ENCODE data around the gene GPR17. TPM values are rescaled to one million over a fixed set of nuclear protein-coding genes. Genes with fewer than 3 reads are reported as not detected.

GPR17 gene
- total and polyA plus RNA-seq, 4 donors = 0.30 to 1.4 (median 0.40) TPM; not detected in 1

DNA sequence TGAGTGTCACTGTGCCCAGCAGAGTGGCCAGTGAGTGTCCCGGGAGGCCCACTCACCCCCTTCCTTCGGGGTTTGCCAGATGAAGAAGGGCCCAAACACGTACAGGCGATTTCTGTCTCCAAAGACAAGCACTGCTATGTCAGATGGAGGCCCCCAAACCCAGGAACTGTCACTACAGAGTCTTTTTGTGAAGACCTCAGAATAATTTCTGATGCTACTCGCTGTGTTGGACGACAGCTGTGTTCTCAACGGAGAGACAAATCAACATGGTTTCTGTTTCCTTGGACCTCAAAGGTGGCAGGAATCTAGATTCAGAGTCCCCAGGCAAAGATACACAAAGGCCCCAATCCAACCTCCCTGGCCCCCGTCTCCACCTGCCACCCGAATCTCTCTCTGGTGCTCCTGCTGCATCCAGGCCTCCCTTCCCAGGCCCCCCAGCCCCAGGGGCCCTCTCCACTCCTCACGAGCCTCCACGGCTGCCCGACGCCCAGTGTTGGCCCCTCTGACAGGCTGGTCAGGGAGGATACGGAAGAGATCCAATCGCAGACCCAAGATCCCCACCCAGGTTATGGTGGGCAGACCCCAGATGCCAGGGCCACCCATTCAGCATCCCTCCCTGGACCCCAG lies 2.4 kb upstream of the GPR17 start:
- no peak overlapping the region for H3K9ac ChIP-seq (ENCODE audit: insufficient read depth in 1 of 2, low read length in 2 of 2)
- TF ChIP-seq, protein P1, sequence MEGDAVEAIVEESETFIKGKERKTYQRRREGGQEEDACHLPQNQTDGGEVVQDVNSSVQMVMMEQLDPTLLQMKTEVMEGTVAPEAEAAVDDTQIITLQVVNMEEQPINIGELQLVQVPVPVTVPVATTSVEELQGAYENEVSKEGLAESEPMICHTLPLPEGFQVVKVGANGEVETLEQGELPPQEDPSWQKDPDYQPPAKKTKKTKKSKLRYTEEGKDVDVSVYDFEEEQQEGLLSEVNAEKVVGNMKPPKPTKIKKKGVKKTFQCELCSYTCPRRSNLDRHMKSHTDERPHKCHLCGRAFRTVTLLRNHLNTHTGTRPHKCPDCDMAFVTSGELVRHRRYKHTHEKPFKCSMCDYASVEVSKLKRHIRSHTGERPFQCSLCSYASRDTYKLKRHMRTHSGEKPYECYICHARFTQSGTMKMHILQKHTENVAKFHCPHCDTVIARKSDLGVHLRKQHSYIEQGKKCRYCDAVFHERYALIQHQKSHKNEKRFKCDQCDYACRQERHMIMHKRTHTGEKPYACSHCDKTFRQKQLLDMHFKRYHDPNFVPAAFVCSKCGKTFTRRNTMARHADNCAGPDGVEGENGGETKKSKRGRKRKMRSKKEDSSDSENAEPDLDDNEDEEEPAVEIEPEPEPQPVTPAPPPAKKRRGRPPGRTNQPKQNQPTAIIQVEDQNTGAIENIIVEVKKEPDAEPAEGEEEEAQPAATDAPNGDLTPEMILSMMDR (IDR thresholded peaks at IDR 0.05; ENCODE audit: control extremely low read depth, extremely low read depth) = no peak
- H3K4me1 ChIP-seq (ENCODE audit: control insufficient read depth in 5 of 5, insufficient read depth in 5 of 5, low read length in 5 of 5) = peaks cover 0 to 42% (median 3%) of the 10 kb centered on the region in 5 donors
- no peak for DNase-seq
- no peaks in the 10 kb centered on the region for H3K27me3 ChIP-seq (ENCODE audit: control insufficient read depth in 3 of 3, insufficient read depth in 3 of 3, low read length in 2 of 3)
- H3K36me3 ChIP-seq (ENCODE audit: control insufficient read depth in 4 of 4, insufficient read depth in 4 of 4, low read length in 4 of 4) = peaks cover 0 to 13% (median 0%) of the 10 kb centered on the region in 4 donors
- H3K9me3 ChIP-seq (ENCODE audit: control insufficient read depth in 4 of 4, insufficient read depth in 3 of 4, low read length in 3 of 4) = no peaks in the 10 kb centered on the region
- peak overlapping the region in 1 of 2 donors; percentile 26 for H3K27ac ChIP-seq (ENCODE audit: low read depth in 1 of 2, low read length in 1 of 2)
- ATAC-seq (ENCODE audit: insufficient read depth, low FRiP score) = no peak
- H3K4me3 ChIP-seq = no peak overlapping the region
- WGBS, 2 donors = 93 to 94% methylated on average over 15 of the region's 15 CpGs

DNA sequence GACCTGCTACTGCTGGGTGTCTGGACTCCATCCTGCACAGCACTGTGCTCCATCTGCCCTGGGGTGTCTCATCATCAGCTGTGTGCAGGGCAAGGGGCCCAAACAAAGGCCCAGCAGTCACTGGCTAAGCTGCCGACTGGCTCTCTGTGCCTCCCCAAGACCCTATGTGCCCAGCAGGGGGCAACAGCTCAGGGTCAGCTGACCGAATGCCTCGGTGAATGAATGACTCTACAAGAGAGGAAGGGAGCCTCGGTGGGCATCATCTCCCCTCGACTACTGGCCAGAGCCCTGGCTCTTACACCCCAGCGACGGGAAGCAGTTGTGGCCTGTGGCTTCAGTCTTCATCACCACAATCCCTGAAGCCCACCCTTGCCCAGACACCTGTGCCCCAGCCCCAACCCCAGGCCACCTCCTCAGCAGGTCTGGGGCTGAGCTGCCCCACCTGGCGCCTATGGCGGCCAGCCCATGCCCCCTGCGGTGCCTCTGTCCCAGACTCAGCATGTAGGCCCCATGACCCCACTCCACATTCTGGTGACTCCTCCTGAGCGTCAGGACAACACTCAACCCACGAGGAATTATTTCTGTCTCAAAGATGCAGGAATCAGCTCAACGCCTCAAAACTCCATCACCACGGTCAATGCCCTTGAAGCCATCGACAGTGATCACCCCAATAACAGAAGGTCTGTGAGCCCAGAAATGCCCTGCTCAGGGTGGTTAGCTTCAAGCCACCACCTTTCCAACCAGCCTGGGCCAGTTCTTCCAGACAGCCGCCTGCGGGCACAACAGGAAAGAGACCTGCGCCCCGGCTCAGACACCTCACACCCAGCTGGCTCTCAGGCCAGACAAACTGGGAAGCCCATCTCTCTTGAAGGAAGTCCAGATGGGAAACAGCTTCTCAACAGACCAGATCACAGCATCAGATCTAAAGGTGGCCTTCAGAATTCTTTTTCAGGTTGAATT lies 1.6 kb upstream of the GPR17 start:
- Histone ChIP-seq H3K27me3 (ENCODE audit: control insufficient read depth in 3 of 3, insufficient read depth in 3 of 3, low read length in 2 of 3) (no peaks in the 10 kb centered on the region), H3K4me1 (ENCODE audit: control insufficient read depth in 5 of 5, insufficient read depth in 5 of 5, low read length in 5 of 5) (peaks cover 0 to 42% (median 3%) of the 10 kb centered on the region in 5 donors), H3K9ac (ENCODE audit: insufficient read depth in 1 of 2, low read length in 2 of 2) (no peak overlapping the region), H3K4me3 (no peak overlapping the region), H3K9me3 (ENCODE audit: control insufficient read depth in 4 of 4, insufficient read depth in 3 of 4, low read length in 3 of 4) (no peaks in the 10 kb centered on the region), H3K36me3 (ENCODE audit: control insufficient read depth in 4 of 4, insufficient read depth in 4 of 4, low read length in 4 of 4) (peaks cover 0 to 9% (median 0%) of the 10 kb centered on the region in 4 donors), H3K27ac (ENCODE audit: low read depth in 1 of 2, low read length in 1 of 2) (peak overlapping the region in 1 of 2 donors; percentile 33)
- TF ChIP-seq, protein P1 (IDR thresholded peaks at IDR 0.05; ENCODE audit: control extremely low read depth, extremely low read depth) = no peak
- WGBS, 2 donors = 87 to 90% methylated on average over 19 of the region's 19 CpGs
- DNase-seq (no peak), ATAC-seq (ENCODE audit: insufficient read depth, low FRiP score) (no peak)

DNA sequence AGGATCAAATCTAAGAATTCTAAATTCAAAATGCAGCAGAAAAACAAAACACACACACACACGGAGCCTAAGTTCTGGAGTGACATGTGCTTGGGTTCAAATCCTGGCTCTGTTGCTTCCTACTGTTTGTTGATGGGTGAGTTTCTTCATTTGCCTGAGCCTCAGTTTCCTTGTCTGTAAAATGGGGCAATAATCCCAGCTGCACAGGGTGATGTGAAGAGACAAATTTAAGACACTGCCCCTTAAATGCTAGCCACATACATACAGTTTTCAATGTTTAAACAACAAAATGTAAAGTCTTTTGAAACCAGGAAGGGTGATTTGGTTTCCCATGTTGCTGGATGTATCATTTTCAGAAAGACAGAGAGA lies 943 bp upstream of the GPR17 start:
- ATAC-seq (ENCODE audit: insufficient read depth, low FRiP score) (no peak), DNase-seq (no peak)
- no peaks in the 10 kb centered on the region for H3K27me3 ChIP-seq (ENCODE audit: control insufficient read depth in 3 of 3, insufficient read depth in 3 of 3, low read length in 2 of 3)
- no peak overlapping the region for H3K9ac ChIP-seq (ENCODE audit: insufficient read depth in 1 of 2, low read length in 2 of 2)
- H3K4me3 ChIP-seq = no peak overlapping the region
- peaks cover 0 to 44% (median 6%) of the 10 kb centered on the region in 5 donors for H3K4me1 ChIP-seq (ENCODE audit: control insufficient read depth in 5 of 5, insufficient read depth in 5 of 5, low read length in 5 of 5)
- TF ChIP-seq, protein P1 (IDR thresholded peaks at IDR 0.05; ENCODE audit: control extremely low read depth, extremely low read depth) = no peak
- H3K36me3 ChIP-seq (ENCODE audit: control insufficient read depth in 4 of 4, insufficient read depth in 4 of 4, low read length in 4 of 4) = peaks cover 0 to 7% (median 0%) of the 10 kb centered on the region in 4 donors
- no peaks in the 10 kb centered on the region for H3K9me3 ChIP-seq (ENCODE audit: control insufficient read depth in 4 of 4, insufficient read depth in 3 of 4, low read length in 3 of 4)
- 87 to 88% methylated on average over 1 of the region's 1 CpG for WGBS, 2 donors
- H3K27ac ChIP-seq (ENCODE audit: low read depth in 1 of 2, low read length in 1 of 2) = no peak overlapping the region

All from lung (tissue), 12 donors.